KMS-11 (cell line): Measurements from ENCODE around the gene RANBP17.

ENCODE experiments used
- H2AFZ ChIP-seq: fragments of 200-600 bp; sonication (generic); 2 replicates; pipeline ENCODE4 v1.6.1; 2016; ENCODE audit warnings: antibody characterized with exemption, mixed run types, low read depth
- H3K27ac ChIP-seq: fragments of 200-600 bp; sonication (generic); 2 replicates; pipeline ENCODE4 v1.6.1; 2016; ENCODE audit warnings: mild to moderate bottlenecking, mixed run types
- H3K27me3 ChIP-seq: fragments of 200-600 bp; sonication (generic); 2 replicates; pipeline ENCODE4 v1.6.1; 2017; ENCODE audit warnings: mild to moderate bottlenecking, low read depth, mixed run types, moderate library complexity; ENCODE audit not compliant: insufficient read depth
- H3K36me3 ChIP-seq: fragments of 200-600 bp; sonication (generic); 2 replicates; pipeline ENCODE4 v1.6.1; 2017; ENCODE audit warnings: mild to moderate bottlenecking, mixed run types; ENCODE audit not compliant: insufficient read depth
- H3K4me1 ChIP-seq: fragments of 200-600 bp; sonication (generic); 2 replicates; pipeline ENCODE4 v1.6.1; 2016; ENCODE audit warnings: mild to moderate bottlenecking, low read depth, mixed run types; ENCODE audit not compliant: poor library complexity, severe bottlenecking
- H3K4me2 ChIP-seq: fragments of 200-600 bp; sonication (generic); 2 replicates; pipeline ENCODE4 v1.7.0; 2016; ENCODE audit warnings: mild to moderate bottlenecking, mixed run types
- H3K4me3 ChIP-seq: fragments of 200-600 bp; sonication (generic); IDR thresholded peaks from 2 replicates; pipeline ENCODE4 v1.6.1; 2017; ENCODE audit warnings: low read depth, low read length, mixed read lengths; ENCODE audit not compliant: insufficient read depth
- H3K79me2 ChIP-seq: fragments of 200-600 bp; sonication (generic); 2 replicates; pipeline ENCODE4 v1.6.1; 2016; ENCODE audit warnings: low read depth, mixed run types; ENCODE audit not compliant: insufficient read depth
- H3K9ac ChIP-seq: fragments of 200-600 bp; sonication (generic); 2 replicates; pipeline ENCODE4 v1.6.1; 2016; ENCODE audit warnings: mild to moderate bottlenecking, mixed run types
- H4K20me1 ChIP-seq: fragments of 200-600 bp; sonication (generic); 2 replicates; pipeline ENCODE4 v1.6.1; 2016; ENCODE audit warnings: mild to moderate bottlenecking, mixed run types; ENCODE audit not compliant: insufficient read depth
- CTCF ChIP-seq: fragments of 200-600 bp; sonication (generic); conservative IDR thresholded peaks from 2 replicates; pipeline ENCODE4 v1.6.1; 2017; ENCODE audit warnings: low read depth, mild to moderate bottlenecking, antibody characterized with exemption, low read length, moderate library complexity, mixed read lengths

RANBP17 gene

GRCh38 chr5:171330021-171330420, 468.2 kb downstream of the RANBP17 start:
- Histone ChIP-seq H3K27me3 (no peaks in the 10 kb centered on the region), H3K27ac (no peak overlapping the region), H3K4me2 (no peak overlapping the region)

GRCh38 chr5:171335616-171336015, 473.8 kb downstream of the RANBP17 start:
- H2AFZ ChIP-seq = no peak overlapping the region
- H3K27me3 ChIP-seq = no peaks in the 10 kb centered on the region
- no peaks in the 10 kb centered on the region for H3K79me2 ChIP-seq
- no peak for TF ChIP-seq CTCF
- H3K9ac ChIP-seq = no peak overlapping the region
- H3K36me3 ChIP-seq = no peaks in the 10 kb centered on the region
- no peak overlapping the region for H3K4me3 ChIP-seq
- H3K27ac ChIP-seq = no peak overlapping the region
- no peak overlapping the region for H3K4me2 ChIP-seq
- no peaks in the 10 kb centered on the region for H4K20me1 ChIP-seq
- no peaks in the 10 kb centered on the region for H3K4me1 ChIP-seq

More at GRCh38 chr5:171330021-171330420, 468.2 kb downstream of the RANBP17 start:
- no peak overlapping the region for H2AFZ ChIP-seq
- H3K4me1 ChIP-seq = no peaks in the 10 kb centered on the region
- no peaks in the 10 kb centered on the region for H3K79me2 ChIP-seq
- H3K4me3 ChIP-seq = no peak overlapping the region
- H4K20me1 ChIP-seq = no peaks in the 10 kb centered on the region
- TF ChIP-seq CTCF = no peak
- H3K36me3 ChIP-seq = no peaks in the 10 kb centered on the region
- H3K9ac ChIP-seq = no peak overlapping the region

GRCh38 chr5:171336521-171337209, 474.8 kb downstream of the RANBP17 start:
- Histone ChIP-seq H3K4me1 (no peaks in the 10 kb centered on the region), H3K27me3 (no peaks in the 10 kb centered on the region), H2AFZ (no peak overlapping the region), H3K4me2 (no peak overlapping the region), H3K36me3 (no peaks in the 10 kb centered on the region), H3K27ac (no peak overlapping the region), H3K9ac (no peak overlapping the region), H3K4me3 (no peak overlapping the region), H4K20me1 (no peaks in the 10 kb centered on the region), H3K79me2 (no peaks in the 10 kb centered on the region)
- no peak for TF ChIP-seq CTCF

GRCh38 chr5:171337210-171337569, 475.4 kb downstream of the RANBP17 start:
- no peaks in the 10 kb centered on the region for H3K4me1 ChIP-seq
- H3K9ac ChIP-seq = no peak overlapping the region
- no peak overlapping the region for H2AFZ ChIP-seq
- no peaks in the 10 kb centered on the region for H3K36me3 ChIP-seq
- H3K27ac ChIP-seq = no peak overlapping the region
- no peaks in the 10 kb centered on the region for H3K27me3 ChIP-seq
- H3K4me2 ChIP-seq = no peak overlapping the region
- no peaks in the 10 kb centered on the region for H3K79me2 ChIP-seq
- no peak for TF ChIP-seq CTCF
- no peak overlapping the region for H3K4me3 ChIP-seq
- H4K20me1 ChIP-seq = no peaks in the 10 kb centered on the region
